DOHH2 (cell line): Measurements from ENCODE around the gene ITPK1.

Source experiments
- EZH2phosphoT487 ChIP-seq: fragments of 200-600 bp; sonication (generic); IDR thresholded peaks from 2 replicates; pipeline ENCODE4 v1.6.1; 2017; ENCODE audit warnings: borderline replicate concordance, mild to moderate bottlenecking, antibody characterized with exemption, low read length, moderate library complexity, mixed read lengths
- TF ChIP-seq, protein P1 (sequence below): fragments of 200-600 bp; sonication (generic); IDR thresholded peaks from one replicate; pipeline ENCODE4 v1.5.1; 2014; ENCODE audit warnings: antibody characterized with exemption, mild to moderate bottlenecking, low read depth, low read length; ENCODE audit not compliant: poor library complexity, severe bottlenecking

DNA sequence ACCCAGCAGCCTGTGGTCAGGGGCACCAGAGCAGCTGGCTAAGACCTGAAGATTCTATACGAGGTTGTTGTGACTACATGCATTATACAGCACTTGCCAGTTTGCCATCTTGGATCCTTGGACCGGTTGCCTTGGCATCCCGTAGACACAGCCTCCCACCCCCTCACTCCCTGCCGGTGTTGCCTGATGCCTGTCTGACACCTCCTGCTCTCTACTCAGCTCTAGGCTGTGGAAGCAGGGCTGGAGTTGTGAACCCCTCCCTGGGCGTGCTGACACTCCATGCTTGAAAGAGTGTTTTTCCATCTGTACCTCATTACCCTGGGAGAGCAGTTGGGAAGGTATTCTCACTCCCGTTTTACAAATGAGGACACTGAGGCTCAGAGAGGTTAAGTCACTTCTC lies 190.3 kb downstream of the ITPK1 start:
- TF ChIP-seq, protein P1, sequence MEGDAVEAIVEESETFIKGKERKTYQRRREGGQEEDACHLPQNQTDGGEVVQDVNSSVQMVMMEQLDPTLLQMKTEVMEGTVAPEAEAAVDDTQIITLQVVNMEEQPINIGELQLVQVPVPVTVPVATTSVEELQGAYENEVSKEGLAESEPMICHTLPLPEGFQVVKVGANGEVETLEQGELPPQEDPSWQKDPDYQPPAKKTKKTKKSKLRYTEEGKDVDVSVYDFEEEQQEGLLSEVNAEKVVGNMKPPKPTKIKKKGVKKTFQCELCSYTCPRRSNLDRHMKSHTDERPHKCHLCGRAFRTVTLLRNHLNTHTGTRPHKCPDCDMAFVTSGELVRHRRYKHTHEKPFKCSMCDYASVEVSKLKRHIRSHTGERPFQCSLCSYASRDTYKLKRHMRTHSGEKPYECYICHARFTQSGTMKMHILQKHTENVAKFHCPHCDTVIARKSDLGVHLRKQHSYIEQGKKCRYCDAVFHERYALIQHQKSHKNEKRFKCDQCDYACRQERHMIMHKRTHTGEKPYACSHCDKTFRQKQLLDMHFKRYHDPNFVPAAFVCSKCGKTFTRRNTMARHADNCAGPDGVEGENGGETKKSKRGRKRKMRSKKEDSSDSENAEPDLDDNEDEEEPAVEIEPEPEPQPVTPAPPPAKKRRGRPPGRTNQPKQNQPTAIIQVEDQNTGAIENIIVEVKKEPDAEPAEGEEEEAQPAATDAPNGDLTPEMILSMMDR, result no peak
- no peak for TF ChIP-seq EZH2phosphoT487
